PC-3 (cell line): ENCODE data around the gene ASB18.

Source experiments
- EZH2 ChIP-seq: fragments of 300-600 bp; sonication (generic); IDR thresholded peaks from one replicate; pipeline ENCODE4 v1.6.1; 2017; ENCODE audit warnings: antibody characterized with exemption, mild to moderate bottlenecking, low read length; ENCODE audit not compliant: unreplicated experiment
- TF ChIP-seq, protein P1 (sequence below): fragments of 300-600 bp; sonication (generic); conservative IDR thresholded peaks from 2 replicates; pipeline ENCODE4 v1.5.1; 2017; ENCODE audit warnings: antibody characterized with exemption, low read depth, mild to moderate bottlenecking, low read length

DNA sequence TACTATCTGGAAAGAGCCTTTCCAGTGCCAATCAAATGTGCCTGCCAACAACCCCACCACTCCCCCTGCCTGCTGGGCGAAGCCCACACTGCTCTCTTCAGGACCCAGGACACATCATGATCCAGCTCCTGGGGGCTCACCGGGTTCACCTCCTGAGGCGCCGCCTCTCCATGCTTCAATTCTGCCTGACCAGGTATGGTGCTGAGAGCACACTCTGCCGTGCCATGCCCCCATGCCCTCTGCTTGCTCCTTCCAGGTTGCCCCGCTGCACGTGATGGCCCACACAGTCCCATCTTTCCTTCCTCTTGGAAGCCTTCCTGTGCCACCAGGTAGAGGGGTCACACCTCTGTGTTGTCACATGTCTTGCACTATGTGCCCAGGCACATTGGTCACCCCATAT, 47.5 kb downstream of the ASB18 start:
- TF ChIP-seq, protein P1, sequence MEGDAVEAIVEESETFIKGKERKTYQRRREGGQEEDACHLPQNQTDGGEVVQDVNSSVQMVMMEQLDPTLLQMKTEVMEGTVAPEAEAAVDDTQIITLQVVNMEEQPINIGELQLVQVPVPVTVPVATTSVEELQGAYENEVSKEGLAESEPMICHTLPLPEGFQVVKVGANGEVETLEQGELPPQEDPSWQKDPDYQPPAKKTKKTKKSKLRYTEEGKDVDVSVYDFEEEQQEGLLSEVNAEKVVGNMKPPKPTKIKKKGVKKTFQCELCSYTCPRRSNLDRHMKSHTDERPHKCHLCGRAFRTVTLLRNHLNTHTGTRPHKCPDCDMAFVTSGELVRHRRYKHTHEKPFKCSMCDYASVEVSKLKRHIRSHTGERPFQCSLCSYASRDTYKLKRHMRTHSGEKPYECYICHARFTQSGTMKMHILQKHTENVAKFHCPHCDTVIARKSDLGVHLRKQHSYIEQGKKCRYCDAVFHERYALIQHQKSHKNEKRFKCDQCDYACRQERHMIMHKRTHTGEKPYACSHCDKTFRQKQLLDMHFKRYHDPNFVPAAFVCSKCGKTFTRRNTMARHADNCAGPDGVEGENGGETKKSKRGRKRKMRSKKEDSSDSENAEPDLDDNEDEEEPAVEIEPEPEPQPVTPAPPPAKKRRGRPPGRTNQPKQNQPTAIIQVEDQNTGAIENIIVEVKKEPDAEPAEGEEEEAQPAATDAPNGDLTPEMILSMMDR, result no peak
- TF ChIP-seq EZH2, result no peak
